Transverse colon (tissue), 4 donors: Measurements from ENCODE around the gene RYR3. TPM values are rescaled to one million over a fixed set of nuclear protein-coding genes. Genes with fewer than 3 reads are reported as not detected.

ENCODE experiments used
- DNase-seq: peaks from one replicate; pipeline ENCODE4 v3.0.0-alpha.2; 2019
- H3K27ac ChIP-seq, 4 donors: fragments of 200-600 bp; sonication (generic); 2 replicates each; pipeline ENCODE4 v1.5.1; 2016 to 2018; ENCODE audit warnings: inconsistent platforms in 4 of 4
- H3K27me3 ChIP-seq: fragments of 200-600 bp; sonication (generic); 2 replicates; pipeline ENCODE4 v1.5.1; 2017; ENCODE audit warnings: inconsistent platforms
- H3K36me3 ChIP-seq, 4 donors: fragments of 200-600 bp; sonication (generic); 2 replicates each; pipeline ENCODE4 v1.5.1; 2017 to 2019; ENCODE audit warnings: inconsistent platforms in 4 of 4
- H3K4me1 ChIP-seq, 4 donors: fragments of 200-600 bp; sonication (generic); 2 replicates each; pipeline ENCODE4 v1.5.1; 2017 to 2020; ENCODE audit warnings: inconsistent platforms in 4 of 4
- H3K4me3 ChIP-seq, 4 donors: fragments of 200-600 bp; sonication (generic); 1 replicate in 1 of 4; 2 replicates in 3 of 4; pipeline versions ENCODE4 v1.5.1 to v1.6.1; 2017 to 2019; ENCODE audit warnings: inconsistent platforms in 4 of 4
- H3K9me3 ChIP-seq, 2 donors: fragments of 200-600 bp; sonication (generic); 2 replicates each; pipeline ENCODE4 v1.5.1; 2017 to 2019; ENCODE audit warnings: inconsistent platforms in 2 of 2
- EP300 ChIP-seq: sonication (generic); formaldehyde crosslinking; IDR thresholded peaks from one replicate; pipeline ENCODE4 v1.6.1; 2017; ENCODE audit warnings: antibody characterized with exemption, low read depth
- POLR2A ChIP-seq: fragments of 450-650 bp; IDR thresholded peaks from one replicate; pipeline ENCODE4 v1.6.1; 2016; ENCODE audit warnings: antibody characterized with exemption, mild to moderate bottlenecking, moderate library complexity
- POLR2AphosphoS5 ChIP-seq, 3 donors: sonication (generic); formaldehyde crosslinking; IDR thresholded peaks; one replicate each; pipeline ENCODE4 v1.6.1; 2016; ENCODE audit warnings: antibody characterized with exemption in 3 of 3
- WGBS, 2 donors: methylation state at CpG; one replicate each; pipeline ENCODE4 v1.1.5; 2018; ENCODE audit warnings: low coverage in 1 of 2; 5-methylcytosine and 5-hydroxymethylcytosine counted together
- in situ Hi-C, 4 donors: fragments of 200-750 bp; cut with MboI; loops; one replicate each; pipeline versions ENCODE4 v1.15.0 to v1.15.1; 2017; ENCODE audit warnings: low sequenced_read_pairs in 3 of 4, low pct_ligation_motif_present in 1 of 4, low pct_unique_long_range_greater_than_20kb in 1 of 4
- intact Hi-C: fragments of 100-400 bp; cut with DNase I; formaldehyde crosslinking; loops from one replicate; pipeline ENCODE4 v1.15.1; 2023; ENCODE audit warnings: low total_unique reads
- total RNA-seq, 4 donors: library from RNA; depleted of rRNA; stranded (reverse); fragments of >200 nt; gene quantifications; one replicate each; pipeline ENCODE4 v1.1.0, GENCODE V29; 2016
- TF ChIP-seq, protein P1 (sequence below), 5 experiments: fragments of 200-600 bp in 3 of 5; fragments of 450-650 bp in 2 of 5; sonication (generic) in 3 of 5; IDR thresholded peaks; 1 replicate in 2 of 5; 2 replicates in 3 of 5; pipeline ENCODE4 v1.5.1; 2016 to 2017; ENCODE audit warnings: antibody characterized with exemption in 5 of 5, inconsistent platforms in 3 of 5, mild to moderate bottlenecking in 2 of 5, moderate library complexity in 1 of 5

The RYR3 gene
- total RNA-seq, 4 donors from 2014 or later = 0.96 to 9.7 (median 5.4) TPM

DNA sequence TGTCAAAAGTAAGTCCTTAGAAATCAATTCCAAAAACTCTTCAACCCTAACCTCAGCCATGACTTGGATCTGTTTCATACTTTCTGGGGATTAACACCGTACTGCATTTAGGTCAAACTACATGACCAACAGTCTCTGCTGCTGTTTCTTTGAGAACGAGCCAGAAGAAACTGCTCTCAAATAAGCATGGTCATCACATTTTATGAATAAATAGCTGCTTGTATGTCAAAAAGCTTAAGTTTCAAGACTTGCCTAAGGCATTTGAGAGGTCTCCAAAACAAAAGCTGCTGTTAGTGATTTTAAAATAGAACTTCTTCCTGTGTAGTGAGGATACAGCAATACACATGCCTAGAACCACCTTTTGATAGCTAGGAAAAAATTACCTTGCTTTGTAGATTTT is 491.2 kb downstream of the RYR3 start:
- no peaks in the 10 kb centered on the region for H3K4me1 ChIP-seq
- no peak for DNase-seq
- no peaks in the 10 kb centered on the region for H3K36me3 ChIP-seq
- no peaks in the 10 kb centered on the region for H3K27me3 ChIP-seq
- in situ Hi-C loops = no loop called here
- WGBS, 2 donors = 46 to 58% methylated on average over 2 of the region's 2 CpGs
- TF ChIP-seq, protein P1, sequence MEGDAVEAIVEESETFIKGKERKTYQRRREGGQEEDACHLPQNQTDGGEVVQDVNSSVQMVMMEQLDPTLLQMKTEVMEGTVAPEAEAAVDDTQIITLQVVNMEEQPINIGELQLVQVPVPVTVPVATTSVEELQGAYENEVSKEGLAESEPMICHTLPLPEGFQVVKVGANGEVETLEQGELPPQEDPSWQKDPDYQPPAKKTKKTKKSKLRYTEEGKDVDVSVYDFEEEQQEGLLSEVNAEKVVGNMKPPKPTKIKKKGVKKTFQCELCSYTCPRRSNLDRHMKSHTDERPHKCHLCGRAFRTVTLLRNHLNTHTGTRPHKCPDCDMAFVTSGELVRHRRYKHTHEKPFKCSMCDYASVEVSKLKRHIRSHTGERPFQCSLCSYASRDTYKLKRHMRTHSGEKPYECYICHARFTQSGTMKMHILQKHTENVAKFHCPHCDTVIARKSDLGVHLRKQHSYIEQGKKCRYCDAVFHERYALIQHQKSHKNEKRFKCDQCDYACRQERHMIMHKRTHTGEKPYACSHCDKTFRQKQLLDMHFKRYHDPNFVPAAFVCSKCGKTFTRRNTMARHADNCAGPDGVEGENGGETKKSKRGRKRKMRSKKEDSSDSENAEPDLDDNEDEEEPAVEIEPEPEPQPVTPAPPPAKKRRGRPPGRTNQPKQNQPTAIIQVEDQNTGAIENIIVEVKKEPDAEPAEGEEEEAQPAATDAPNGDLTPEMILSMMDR (IDR thresholded peaks at IDR 0.05) = no peak
- TF ChIP-seq POLR2A (no peak), EP300 (no peak)
- intact Hi-C loops = no loop called here
- H3K9me3 ChIP-seq = no peaks in the 10 kb centered on the region
- H3K4me3 ChIP-seq = no peak overlapping the region
- no peak overlapping the region for H3K27ac ChIP-seq

DNA sequence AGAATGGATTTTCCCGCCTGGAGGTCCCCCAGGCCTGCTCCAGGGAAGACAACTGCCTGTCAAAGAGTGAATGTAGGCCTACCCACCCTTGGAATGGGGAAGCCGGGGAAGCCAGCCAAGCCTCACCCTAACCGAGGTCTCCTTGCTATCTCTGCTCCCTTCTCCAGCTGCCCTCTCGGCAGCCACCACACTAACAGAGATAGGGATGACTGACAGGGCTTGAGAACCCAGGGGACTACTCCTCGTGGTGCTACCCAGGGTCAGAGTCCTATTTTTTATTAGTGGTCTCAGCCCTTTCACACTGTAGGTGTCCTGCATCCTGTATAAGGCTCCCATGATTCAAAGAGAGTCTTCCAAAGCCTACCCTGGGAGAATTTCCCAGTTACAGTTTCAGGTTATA is 496.9 kb downstream of the RYR3 start:
- Histone ChIP-seq H3K27me3 (no peaks in the 10 kb centered on the region), H3K4me3 (no peak overlapping the region), H3K4me1 (no peaks in the 10 kb centered on the region), H3K9me3 (no peaks in the 10 kb centered on the region), H3K36me3 (no peaks in the 10 kb centered on the region), H3K27ac (no peak overlapping the region)
- no peak for DNase-seq
- 64 to 93% methylated on average over 3 to 5 of the region's 5 CpGs for WGBS, 2 donors
- in situ Hi-C loops = no loop called here
- TF ChIP-seq, protein P1 (IDR thresholded peaks at IDR 0.05) = no peak
- TF ChIP-seq POLR2A = no peak
- no peak for TF ChIP-seq POLR2AphosphoS5 (IDR thresholded peaks at IDR 0.05)
- no peak for TF ChIP-seq EP300
- intact Hi-C loops = no loop called here

DNA sequence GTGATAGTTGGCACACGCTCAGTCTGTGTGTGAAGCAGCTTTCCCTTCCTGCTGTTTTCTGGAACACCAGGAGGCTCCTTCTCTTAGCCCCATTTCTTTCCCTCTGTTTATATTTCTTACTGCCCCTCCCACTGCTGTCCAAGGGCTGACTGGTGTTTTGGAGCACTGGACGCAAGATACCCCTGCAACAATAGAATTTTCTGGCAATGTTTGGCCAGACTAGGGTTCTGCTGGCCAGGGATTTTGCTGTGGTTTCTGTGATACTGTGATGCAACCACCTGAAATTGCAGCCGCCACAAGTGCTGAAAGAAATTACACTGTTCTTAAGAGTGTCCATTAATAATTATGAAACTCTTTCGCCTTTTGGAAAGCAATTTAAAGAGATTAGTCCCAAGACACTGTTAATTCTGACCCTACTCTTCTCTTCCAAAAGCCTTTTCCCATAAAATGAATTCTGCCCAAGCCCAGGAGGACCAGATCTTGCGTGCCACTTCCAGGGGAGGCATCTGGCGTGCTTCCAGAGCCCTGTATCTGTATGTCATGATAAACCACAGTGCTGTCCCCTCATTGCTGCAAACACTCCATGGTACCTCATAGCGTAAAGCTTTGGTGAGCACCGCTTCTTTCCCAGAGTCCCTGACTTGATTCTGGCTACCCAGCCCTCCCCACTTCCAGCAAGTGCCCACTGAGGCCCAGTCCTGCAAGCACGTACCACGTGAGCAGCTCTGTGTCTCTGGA is 498.1 kb downstream of the RYR3 start:
- intact Hi-C loops (no loop called here), in situ Hi-C loops (no loop called here)
- Histone ChIP-seq H3K36me3 (no peaks in the 10 kb centered on the region), H3K27ac (no peak overlapping the region), H3K27me3 (no peaks in the 10 kb centered on the region), H3K9me3 (no peaks in the 10 kb centered on the region), H3K4me1 (no peaks in the 10 kb centered on the region), H3K4me3 (no peak overlapping the region)
- no peak for DNase-seq
- 77% methylated on average over 2 to 10 of the region's 10 CpGs for WGBS, 2 donors
- TF ChIP-seq, protein P1 (IDR thresholded peaks at IDR 0.05) = no peak

DNA sequence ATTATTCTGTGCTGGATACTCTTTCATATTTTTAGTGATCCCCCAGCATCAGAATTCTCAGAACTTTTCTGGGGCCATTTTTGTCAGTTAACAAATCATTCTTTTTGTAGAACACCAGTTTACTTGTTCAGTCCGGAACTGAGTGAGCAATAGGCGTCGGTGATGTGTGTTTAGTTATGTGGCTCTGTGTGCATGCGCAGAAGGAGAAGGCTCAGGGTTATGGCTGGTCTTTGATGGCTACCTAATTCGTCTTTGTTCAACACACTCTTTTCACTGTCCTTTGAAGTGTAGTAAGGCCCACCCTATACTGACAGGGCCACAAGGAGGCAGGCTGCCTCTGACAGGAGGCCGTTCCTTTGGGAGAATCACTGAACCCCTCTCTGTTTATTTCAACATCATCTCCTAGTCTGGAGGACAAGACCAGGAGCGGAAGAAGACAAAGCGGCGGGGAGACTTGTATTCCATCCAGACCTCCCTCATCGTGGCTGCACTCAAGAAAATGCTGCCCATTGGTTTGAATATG is 499.4 kb downstream of the RYR3 start:
- in situ Hi-C loops (no loop called here), intact Hi-C loops (no loop called here)
- H3K4me3 ChIP-seq = no peak overlapping the region
- H3K27ac ChIP-seq = no peak overlapping the region
- no peak for TF ChIP-seq EP300
- TF ChIP-seq POLR2A = no peak
- TF ChIP-seq POLR2AphosphoS5 (IDR thresholded peaks at IDR 0.05) = no peak
- TF ChIP-seq, protein P1 (IDR thresholded peaks at IDR 0.05) = no peak
- 86 to 91% methylated on average over 9 to 10 of the region's 10 CpGs for WGBS, 2 donors
- H3K27me3 ChIP-seq = no peaks in the 10 kb centered on the region
- no peak for DNase-seq
- no peaks in the 10 kb centered on the region for H3K36me3 ChIP-seq
- H3K9me3 ChIP-seq = no peaks in the 10 kb centered on the region
- H3K4me1 ChIP-seq = no peaks in the 10 kb centered on the region
